A549 (cell line): ENCODE measurements around the gene KRTAP19-5.

Experiments
- CHD2 ChIP-seq: fragments of 150-350 bp; IDR thresholded peaks from 2 replicates; pipeline ENCODE4 v1.6.1; 2014; ENCODE audit warnings: low read length; ENCODE audit not compliant: partially characterized antibody
- CHD4 ChIP-seq: fragments of 200-600 bp; sonication (generic); IDR thresholded peaks from 2 replicates; pipeline ENCODE4 v1.6.1; 2016; ENCODE audit warnings: antibody characterized with exemption, mild to moderate bottlenecking, borderline replicate concordance
- FOSL2 ChIP-seq, 2 experiments: fragments of 450-650 bp in 1 of 2; fragments of >200 bp in 1 of 2; sonication (Bioruptor Twin) in 1 of 2; formaldehyde crosslinking; IDR thresholded peaks; 2 replicates each; pipeline versions ENCODE4 v1.5.0 to v1.6.1; 2016 to 2020; ENCODE audit warnings: mild to moderate bottlenecking in 1 of 2, moderate library complexity in 1 of 2
- HDAC2 ChIP-seq: fragments of 200-600 bp; sonication (generic); IDR thresholded peaks from 2 replicates; pipeline ENCODE4 v1.6.1; 2016
- JUN ChIP-seq, 2 experiments: fragments of >200 bp; sonication (Bioruptor Twin); formaldehyde crosslinking; IDR thresholded peaks; 2 replicates in 1 of 2; 3 replicates in 1 of 2; pipeline ENCODE4 v1.6.1; 2016 to 2017
- MAFK ChIP-seq: fragments of 450-650 bp; IDR thresholded peaks from 2 replicates; pipeline ENCODE4 v1.6.1; 2014; ENCODE audit not compliant: partially characterized antibody
- POLR2A ChIP-seq: IDR thresholded peaks from 2 replicates; pipeline ENCODE4 v1.6.1; 2012; ENCODE audit warnings: mild to moderate bottlenecking, low read length
- SREBF2 ChIP-seq: fragments of 450-650 bp; IDR thresholded peaks from 2 replicates; pipeline ENCODE4 v1.6.1; 2014; ENCODE audit warnings: mild to moderate bottlenecking, moderate library complexity
- TF ChIP-seq, protein P1 (sequence below): fragments of >200 bp; sonication (Bioruptor Twin); formaldehyde crosslinking; IDR thresholded peaks from 3 replicates; pipeline ENCODE4 v1.5.1; 2016
- TF ChIP-seq, protein P2 (sequence below): fragments of 250-450 bp; sonication (Bioruptor Pico); IDR thresholded peaks from 2 replicates; pipeline ENCODE4 v1.5.0; 2020; ENCODE audit warnings: low read depth, mild to moderate bottlenecking, moderate library complexity

DNA sequence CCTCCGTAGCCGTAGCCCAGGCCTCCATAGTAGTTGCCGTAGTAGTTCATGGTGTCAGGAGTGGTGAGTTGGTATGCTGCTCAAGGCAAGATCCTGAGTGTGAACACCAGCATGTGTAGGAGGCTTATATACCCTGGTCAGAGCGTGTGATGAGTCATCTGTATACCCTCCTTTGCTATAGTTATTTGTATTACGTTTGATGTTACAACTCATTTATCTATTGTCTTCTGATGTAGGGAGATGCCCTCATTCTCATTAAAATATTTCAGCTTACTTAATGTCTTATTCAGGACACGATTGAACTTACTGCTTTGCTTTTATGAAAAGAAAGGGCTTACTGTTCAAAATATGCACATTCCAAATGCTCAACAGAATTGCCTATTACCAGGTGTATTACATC is at the start of gene KRTAP19-5:
- TF ChIP-seq POLR2A (no peak), CHD2 (no peak), HDAC2 (no peak), FOSL2 (IDR thresholded peaks at IDR 0.05) (no peak), FOSL2 (CRISPR knock-in tag; IDR thresholded peaks at IDR 0.05) (no peak), SREBF2 (no peak), CHD4 (no peak), MAFK (no peak), JUN (IDR thresholded peaks at IDR 0.05) (no peak)
- TF ChIP-seq, protein P1, sequence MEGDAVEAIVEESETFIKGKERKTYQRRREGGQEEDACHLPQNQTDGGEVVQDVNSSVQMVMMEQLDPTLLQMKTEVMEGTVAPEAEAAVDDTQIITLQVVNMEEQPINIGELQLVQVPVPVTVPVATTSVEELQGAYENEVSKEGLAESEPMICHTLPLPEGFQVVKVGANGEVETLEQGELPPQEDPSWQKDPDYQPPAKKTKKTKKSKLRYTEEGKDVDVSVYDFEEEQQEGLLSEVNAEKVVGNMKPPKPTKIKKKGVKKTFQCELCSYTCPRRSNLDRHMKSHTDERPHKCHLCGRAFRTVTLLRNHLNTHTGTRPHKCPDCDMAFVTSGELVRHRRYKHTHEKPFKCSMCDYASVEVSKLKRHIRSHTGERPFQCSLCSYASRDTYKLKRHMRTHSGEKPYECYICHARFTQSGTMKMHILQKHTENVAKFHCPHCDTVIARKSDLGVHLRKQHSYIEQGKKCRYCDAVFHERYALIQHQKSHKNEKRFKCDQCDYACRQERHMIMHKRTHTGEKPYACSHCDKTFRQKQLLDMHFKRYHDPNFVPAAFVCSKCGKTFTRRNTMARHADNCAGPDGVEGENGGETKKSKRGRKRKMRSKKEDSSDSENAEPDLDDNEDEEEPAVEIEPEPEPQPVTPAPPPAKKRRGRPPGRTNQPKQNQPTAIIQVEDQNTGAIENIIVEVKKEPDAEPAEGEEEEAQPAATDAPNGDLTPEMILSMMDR: no peak
- TF ChIP-seq, protein P2, sequence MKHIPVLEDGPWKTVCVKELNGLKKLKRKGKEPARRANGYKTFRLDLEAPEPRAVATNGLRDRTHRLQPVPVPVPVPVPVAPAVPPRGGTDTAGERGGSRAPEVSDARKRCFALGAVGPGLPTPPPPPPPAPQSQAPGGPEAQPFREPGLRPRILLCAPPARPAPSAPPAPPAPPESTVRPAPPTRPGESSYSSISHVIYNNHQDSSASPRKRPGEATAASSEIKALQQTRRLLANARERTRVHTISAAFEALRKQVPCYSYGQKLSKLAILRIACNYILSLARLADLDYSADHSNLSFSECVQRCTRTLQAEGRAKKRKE (CRISPR knock-in tag): no peak
